HepG2 (cell line): ENCODE data around the gene OTOP3. TPM values are rescaled to one million over a fixed set of nuclear protein-coding genes. Genes with fewer than 3 reads are reported as not detected.

Experiments used
- AHR ChIP-seq: IDR thresholded peaks from 2 replicates; pipeline ENCODE4 v1.6.1; 2018; ENCODE audit warnings: missing genetic modification reagents, missing compliant biosample characterization
- ARID2 ChIP-seq: sonication (generic); formaldehyde crosslinking; IDR thresholded peaks from 2 replicates; pipeline ENCODE4 v1.8.1; 2022; ENCODE audit warnings: mild to moderate bottlenecking, missing genetic modification reagents, borderline replicate concordance
- ELF4 ChIP-seq: sonication (generic); formaldehyde crosslinking; IDR thresholded peaks from 2 replicates; pipeline ENCODE4 v1.5.0; 2020; ENCODE audit warnings: missing genetic modification reagents, mild to moderate bottlenecking, moderate library complexity, borderline replicate concordance
- FOXA1 ChIP-seq, 2 experiments: fragments of 450-650 bp in 1 of 2; sonication (generic) in 1 of 2; formaldehyde crosslinking in 1 of 2; IDR thresholded peaks; 2 replicates each; pipeline versions ENCODE4 v1.4.0 to v1.6.1; 2016 to 2020; ENCODE audit warnings: missing genetic modification reagents in 1 of 2
- MED13 ChIP-seq: sonication (generic); formaldehyde crosslinking; IDR thresholded peaks from 2 replicates; pipeline ENCODE4 v1.5.0; 2020; ENCODE audit warnings: missing genetic modification reagents
- MLLT10 ChIP-seq: sonication (generic); formaldehyde crosslinking; IDR thresholded peaks from 2 replicates; pipeline ENCODE4 v1.4.0; 2020; ENCODE audit warnings: missing genetic modification reagents
- NFATC3 ChIP-seq: sonication (generic); formaldehyde crosslinking; IDR thresholded peaks from 2 replicates; pipeline ENCODE4 v1.5.1; 2020; ENCODE audit warnings: mild to moderate bottlenecking, missing genetic modification reagents
- PITX1 ChIP-seq: sonication (generic); formaldehyde crosslinking; IDR thresholded peaks from 2 replicates; pipeline ENCODE4 v1.5.1; 2020; ENCODE audit warnings: mild to moderate bottlenecking, missing genetic modification reagents
- POLR2AphosphoS2 ChIP-seq: IDR thresholded peaks from 2 replicates; pipeline ENCODE4 v1.6.1; 2011; ENCODE audit warnings: low read depth, low read length, improper control_type of control experiment
- SP2 ChIP-seq: sonication (generic); formaldehyde crosslinking; IDR thresholded peaks from 2 replicates; pipeline ENCODE4 v1.5.1; 2020; ENCODE audit warnings: mild to moderate bottlenecking, missing genetic modification reagents
- XBP1 ChIP-seq: sonication (generic); formaldehyde crosslinking; IDR thresholded peaks from 2 replicates; pipeline ENCODE4 v1.5.0; 2020; ENCODE audit warnings: missing genetic modification reagents
- ZNF224 ChIP-seq: sonication (generic); formaldehyde crosslinking; IDR thresholded peaks from 2 replicates; pipeline ENCODE4 v1.5.0; 2020; ENCODE audit warnings: mild to moderate bottlenecking, missing genetic modification reagents
- ZNF296 ChIP-seq: sonication (generic); formaldehyde crosslinking; conservative IDR thresholded peaks from 2 replicates; pipeline ENCODE4 v1.5.0; 2020; ENCODE audit warnings: mild to moderate bottlenecking, missing genetic modification reagents
- ZNF329 ChIP-seq: sonication (generic); formaldehyde crosslinking; IDR thresholded peaks from 2 replicates; pipeline ENCODE4 v1.9.0; 2021; ENCODE audit warnings: low read depth, mild to moderate bottlenecking, missing genetic modification reagents
- ZNF546 ChIP-seq: sonication (generic); formaldehyde crosslinking; conservative IDR thresholded peaks from 2 replicates; pipeline ENCODE4 v1.8.1; 2023; ENCODE audit warnings: mild to moderate bottlenecking, missing genetic modification reagents
- ZNF607 ChIP-seq: sonication (generic); formaldehyde crosslinking; IDR thresholded peaks from 2 replicates; pipeline ENCODE4 v1.5.1; 2020; ENCODE audit warnings: missing genetic modification reagents, mild to moderate bottlenecking, borderline replicate concordance
- polyA plus RNA-seq, 8 experiments: library from polyadenylated mRNA; depleted of rRNA in 3 of 8; stranded (reverse) in 7 of 8; unstranded in 1 of 8; fragments of >200 nt; fragmentation: Illumina TruSeq in 4 of 8; extraction: Trizol in 4 of 8; gene quantifications; 2 replicates each; pipeline versions ENCODE4 v1.2.1 to v1.2.3, GENCODE V29; 2011 to 2016; ENCODE audit warnings: low read depth in 4 of 8, missing spikeins in 1 of 8, mixed read lengths in 1 of 8; ENCODE audit not compliant: insufficient read depth in 1 of 8
- total RNA-seq, 5 experiments: library from RNA; depleted of rRNA; stranded (reverse); fragments of >200 nt; fragmentation: Illumina TruSeq; extraction: Trizol; gene quantifications; 2 replicates each; pipeline ENCODE4 v1.2.3, GENCODE V29; 2016; ENCODE audit warnings: low read depth in 1 of 5
- TF ChIP-seq, protein P1 (sequence below): sonication (generic); formaldehyde crosslinking; IDR thresholded peaks from 2 replicates; pipeline ENCODE4 v1.8.1; 2022; ENCODE audit warnings: low read depth, mild to moderate bottlenecking, missing genetic modification reagents
- TF ChIP-seq, protein P2 (sequence below): sonication (generic); formaldehyde crosslinking; IDR thresholded peaks from 2 replicates; pipeline ENCODE4 v1.4.0; 2020; ENCODE audit warnings: mild to moderate bottlenecking, missing genetic modification reagents
- TF ChIP-seq, protein P3 (sequence below): IDR thresholded peaks from 2 replicates; pipeline ENCODE4 v1.6.1; 2018; ENCODE audit warnings: missing genetic modification reagents, mild to moderate bottlenecking, missing compliant biosample characterization
- TF ChIP-seq, protein P4 (sequence below): IDR thresholded peaks from 2 replicates; pipeline ENCODE4 v1.6.1; 2016; ENCODE audit warnings: mild to moderate bottlenecking, missing biosample characterization, missing genetic modification reagents
- TF ChIP-seq, protein P5 (sequence below): sonication (generic); formaldehyde crosslinking; IDR thresholded peaks from 2 replicates; pipeline ENCODE4 v1.4.0; 2020; ENCODE audit warnings: mild to moderate bottlenecking, low read depth, missing genetic modification reagents
- TF ChIP-seq, protein P6 (sequence below): sonication (generic); formaldehyde crosslinking; IDR thresholded peaks from 2 replicates; pipeline ENCODE4 v1.8.1; 2023; ENCODE audit warnings: mild to moderate bottlenecking, moderate library complexity, missing genetic modification reagents

The OTOP3 gene
- total and polyA plus RNA-seq, 2 of the 13 experiments (the other 11 are each of a cell fraction or from before 2014, with no cell fraction given), result not detected

DNA sequence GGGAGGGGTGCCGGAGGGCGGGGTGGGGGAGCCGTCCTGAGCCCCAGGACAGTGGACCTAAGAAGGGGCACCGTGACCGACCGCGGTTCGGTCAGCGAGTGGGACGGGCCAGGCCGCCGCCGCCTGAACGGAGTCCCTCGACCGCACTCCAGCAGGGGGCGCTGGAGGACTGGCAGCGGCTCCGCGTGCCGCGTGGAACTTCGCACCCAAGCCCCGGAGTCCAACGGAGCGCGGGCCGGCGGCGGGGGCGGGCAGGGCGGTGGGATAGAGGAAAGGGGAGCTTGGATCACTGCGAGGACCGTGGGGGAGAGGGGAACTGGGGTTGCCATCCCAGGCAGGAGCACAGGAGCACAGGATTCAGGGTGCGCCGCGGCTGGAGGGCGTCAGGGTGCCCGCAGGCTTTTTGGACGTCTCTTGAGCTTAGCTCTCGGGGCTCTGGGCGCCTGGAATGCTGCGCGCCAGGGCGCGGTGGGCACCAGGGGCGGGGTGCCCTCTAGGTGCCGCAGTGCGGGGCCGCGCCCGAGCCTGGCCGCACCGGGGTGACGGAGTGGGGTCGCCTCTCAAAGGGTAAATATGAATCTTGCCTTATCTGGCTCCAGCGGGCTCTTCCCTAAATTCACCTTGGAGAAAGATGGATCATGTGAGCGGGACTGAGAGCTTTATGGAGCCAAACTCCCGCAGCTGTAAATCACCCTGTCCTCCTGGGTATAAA lies 12.0 kb upstream of the OTOP3 start (continued):
- TF ChIP-seq ARID2 (CRISPR knock-in tag) (peak; percentile 74; the same call in 1 of the 2 replicates), MED13 (no peak), FOXA1 (IDR thresholded peaks at IDR 0.05) (no peak), FOXA1 (CRISPR knock-in tag; IDR thresholded peaks at IDR 0.05) (no peak), ELF4 (CRISPR knock-in tag) (no peak), ZNF329 (0 out of 2 replicates have a peak, but pooled peaks have one; percentile 41), PITX1 (CRISPR knock-in tag) (no peak), POLR2AphosphoS2 (no peak), SP2 (CRISPR knock-in tag) (no peak), ZNF607 (CRISPR knock-in tag) (no peak), ZNF296 (CRISPR knock-in tag) (no peak), ZNF224 (CRISPR knock-in tag) (no peak), XBP1 (no peak), MLLT10 (CRISPR knock-in tag) (no peak), NFATC3 (CRISPR knock-in tag) (no peak), AHR (0 out of 2 replicates have a peak, but pooled peaks have one; percentile 54), ZNF546 (0 out of 2 replicates have a peak, but pooled peaks have one; percentile 31)
- TF ChIP-seq, protein P1, sequence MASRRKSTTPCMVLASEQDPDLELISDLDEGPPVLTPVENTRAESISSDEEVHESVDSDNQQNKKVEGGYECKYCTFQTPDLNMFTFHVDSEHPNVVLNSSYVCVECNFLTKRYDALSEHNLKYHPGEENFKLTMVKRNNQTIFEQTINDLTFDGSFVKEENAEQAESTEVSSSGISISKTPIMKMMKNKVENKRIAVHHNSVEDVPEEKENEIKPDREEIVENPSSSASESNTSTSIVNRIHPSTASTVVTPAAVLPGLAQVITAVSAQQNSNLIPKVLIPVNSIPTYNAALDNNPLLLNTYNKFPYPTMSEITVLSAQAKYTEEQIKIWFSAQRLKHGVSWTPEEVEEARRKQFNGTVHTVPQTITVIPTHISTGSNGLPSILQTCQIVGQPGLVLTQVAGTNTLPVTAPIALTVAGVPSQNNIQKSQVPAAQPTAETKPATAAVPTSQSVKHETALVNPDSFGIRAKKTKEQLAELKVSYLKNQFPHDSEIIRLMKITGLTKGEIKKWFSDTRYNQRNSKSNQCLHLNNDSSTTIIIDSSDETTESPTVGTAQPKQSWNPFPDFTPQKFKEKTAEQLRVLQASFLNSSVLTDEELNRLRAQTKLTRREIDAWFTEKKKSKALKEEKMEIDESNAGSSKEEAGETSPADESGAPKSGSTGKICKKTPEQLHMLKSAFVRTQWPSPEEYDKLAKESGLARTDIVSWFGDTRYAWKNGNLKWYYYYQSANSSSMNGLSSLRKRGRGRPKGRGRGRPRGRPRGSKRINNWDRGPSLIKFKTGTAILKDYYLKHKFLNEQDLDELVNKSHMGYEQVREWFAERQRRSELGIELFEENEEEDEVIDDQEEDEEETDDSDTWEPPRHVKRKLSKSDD (CRISPR knock-in tag), result peak; percentile 55; the same call in 1 of the 2 replicates
- TF ChIP-seq, protein P2, sequence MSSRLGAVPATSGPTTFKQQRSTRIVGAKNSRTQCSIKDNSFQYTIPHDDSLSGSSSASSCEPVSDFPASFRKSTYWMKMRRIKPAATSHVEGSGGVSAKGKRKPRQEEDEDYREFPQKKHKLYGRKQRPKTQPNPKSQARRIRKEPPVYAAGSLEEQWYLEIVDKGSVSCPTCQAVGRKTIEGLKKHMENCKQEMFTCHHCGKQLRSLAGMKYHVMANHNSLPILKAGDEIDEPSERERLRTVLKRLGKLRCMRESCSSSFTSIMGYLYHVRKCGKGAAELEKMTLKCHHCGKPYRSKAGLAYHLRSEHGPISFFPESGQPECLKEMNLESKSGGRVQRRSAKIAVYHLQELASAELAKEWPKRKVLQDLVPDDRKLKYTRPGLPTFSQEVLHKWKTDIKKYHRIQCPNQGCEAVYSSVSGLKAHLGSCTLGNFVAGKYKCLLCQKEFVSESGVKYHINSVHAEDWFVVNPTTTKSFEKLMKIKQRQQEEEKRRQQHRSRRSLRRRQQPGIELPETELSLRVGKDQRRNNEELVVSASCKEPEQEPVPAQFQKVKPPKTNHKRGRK (CRISPR knock-in tag), result no peak
- TF ChIP-seq, protein P3, sequence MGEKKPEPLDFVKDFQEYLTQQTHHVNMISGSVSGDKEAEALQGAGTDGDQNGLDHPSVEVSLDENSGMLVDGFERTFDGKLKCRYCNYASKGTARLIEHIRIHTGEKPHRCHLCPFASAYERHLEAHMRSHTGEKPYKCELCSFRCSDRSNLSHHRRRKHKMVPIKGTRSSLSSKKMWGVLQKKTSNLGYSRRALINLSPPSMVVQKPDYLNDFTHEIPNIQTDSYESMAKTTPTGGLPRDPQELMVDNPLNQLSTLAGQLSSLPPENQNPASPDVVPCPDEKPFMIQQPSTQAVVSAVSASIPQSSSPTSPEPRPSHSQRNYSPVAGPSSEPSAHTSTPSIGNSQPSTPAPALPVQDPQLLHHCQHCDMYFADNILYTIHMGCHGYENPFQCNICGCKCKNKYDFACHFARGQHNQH (CRISPR knock-in tag), result peak; percentile 60; the same call in 1 of the 2 replicates
- TF ChIP-seq, protein P4, sequence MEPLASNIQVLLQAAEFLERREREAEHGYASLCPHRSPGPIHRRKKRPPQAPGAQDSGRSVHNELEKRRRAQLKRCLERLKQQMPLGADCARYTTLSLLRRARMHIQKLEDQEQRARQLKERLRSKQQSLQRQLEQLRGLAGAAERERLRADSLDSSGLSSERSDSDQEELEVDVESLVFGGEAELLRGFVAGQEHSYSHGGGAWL, result peak; percentile 89
- TF ChIP-seq, protein P5, sequence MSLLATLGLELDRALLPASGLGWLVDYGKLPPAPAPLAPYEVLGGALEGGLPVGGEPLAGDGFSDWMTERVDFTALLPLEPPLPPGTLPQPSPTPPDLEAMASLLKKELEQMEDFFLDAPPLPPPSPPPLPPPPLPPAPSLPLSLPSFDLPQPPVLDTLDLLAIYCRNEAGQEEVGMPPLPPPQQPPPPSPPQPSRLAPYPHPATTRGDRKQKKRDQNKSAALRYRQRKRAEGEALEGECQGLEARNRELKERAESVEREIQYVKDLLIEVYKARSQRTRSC (CRISPR knock-in tag), result no peak
- TF ChIP-seq, protein P6, sequence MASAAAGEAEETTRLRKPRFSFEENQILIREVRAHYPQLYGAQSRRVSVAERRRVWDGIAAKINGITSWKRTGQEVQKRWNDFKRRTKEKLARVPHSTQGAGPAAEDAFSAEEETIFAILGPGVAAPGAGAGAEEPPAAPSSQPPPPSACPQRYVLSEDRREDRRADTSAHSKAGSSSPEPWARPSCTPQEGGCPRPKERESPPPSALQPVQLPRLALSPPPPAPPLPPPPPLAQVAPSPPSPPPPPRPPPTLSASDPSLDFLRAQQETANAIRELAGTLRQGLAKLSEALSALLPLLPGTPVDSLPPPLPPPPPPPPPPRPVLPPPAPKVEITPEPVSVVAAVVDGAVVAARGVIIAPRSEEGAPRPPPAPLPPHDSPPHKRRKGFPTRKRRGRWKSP (CRISPR knock-in tag), result no peak
